Right cardiac atrium (tissue), 5 donors: ENCODE measurements around the gene PFKFB2. TPM values are rescaled to one million over a fixed set of nuclear protein-coding genes. Genes with fewer than 3 reads are reported as not detected.

Source experiments
- ATAC-seq, 2 donors: fragments of 200-7000 bp; cut with Tn5 transposase; one replicate each; pipeline versions ENCODE4 v1.8.0 to v1.9.1; 2020; ENCODE audit warnings: moderate library complexity in 2 of 2, mild to moderate bottlenecking in 1 of 2
- DNase-seq, 3 donors: peaks; one replicate each; pipeline ENCODE4 v3.0.0-alpha.2; 2020
- H3K27ac ChIP-seq: one replicate; pipeline ENCODE4 v1.5.1; 2013; ENCODE audit warnings: mild to moderate bottlenecking, low read length, control low read depth, moderate library complexity
- H3K27me3 ChIP-seq: one replicate; pipeline ENCODE4 v1.6.1; 2013; ENCODE audit not compliant: control insufficient read depth, insufficient read depth
- H3K4me1 ChIP-seq: one replicate; pipeline ENCODE4 v1.6.1; 2013; ENCODE audit warnings: low read length; ENCODE audit not compliant: control insufficient read depth, insufficient read depth
- H3K4me3 ChIP-seq: one replicate; pipeline ENCODE4 v1.5.1; 2013; ENCODE audit warnings: low read length, control low read depth
- H3K9me3 ChIP-seq: one replicate; pipeline ENCODE4 v1.6.1; 2013; ENCODE audit warnings: low read length; ENCODE audit not compliant: control insufficient read depth
- WGBS: extraction: QIAGEN DNeasy Blood & Tissue Kit; methylation state at CpG from one replicate; pipeline ENCODE4 v1.1.7; 2013; 5-methylcytosine and 5-hydroxymethylcytosine counted together
- intact Hi-C, 4 donors: fragments of 100-400 bp; cut with DNase I; formaldehyde crosslinking; loops; one replicate each; pipeline versions ENCODE4 v1.11.0 to v1.14.0; 2022 to 2023
- polyA plus RNA-seq: library from polyadenylated mRNA; stranded (reverse); fragments of 200-250 nt; gene quantifications from one replicate; pipeline ENCODE4 v1.2.3, GENCODE V29; 2013
- total RNA-seq, 4 donors: library from RNA; stranded (reverse); fragmentation: NEBNext Ultra II Directional; extraction: Animal tissue kit (Norgen Biotek cat#: 25700); gene quantifications; one replicate each; pipeline ENCODE4 v1.2.1, GENCODE V29; 2021
- donor health status: healthy with polysubstance abuse.
- donor health status: DM: no; HTN: yes; CAD: no.
- donor health status: DM: no; HTN: no; CAD: no.
- donor health status: DM: no; HTN: yes; CAD: no; lungs with severe emphysema.
- donor health status: DM: yes; HTN: yes; CAD: no.

Gene PFKFB2
- total and polyA plus RNA-seq, 5 donors = 9.4 to 29.7 (median 21.2) TPM

GRCh38 chr1:207101720-207102119, 48.6 kb downstream of the PFKFB2 start:
- no peaks in the 10 kb centered on the region for H3K9me3 ChIP-seq
- H3K4me1 ChIP-seq = no peaks in the 10 kb centered on the region
- H3K4me3 ChIP-seq = no peak overlapping the region
- no peak for DNase-seq
- no peaks in the 10 kb centered on the region for H3K27me3 ChIP-seq
- intact Hi-C loops = no loop called here
- 91% methylated on average over 1 of the region's 1 CpG for WGBS
- no peak for ATAC-seq
- no peak overlapping the region for H3K27ac ChIP-seq

GRCh38 chr1:207102146-207102545, 49.1 kb downstream of the PFKFB2 start:
- H3K9me3 ChIP-seq = no peaks in the 10 kb centered on the region
- WGBS = 62% methylated on average over 5 of the region's 5 CpGs
- no peak for ATAC-seq
- H3K27me3 ChIP-seq = no peaks in the 10 kb centered on the region
- no peak for DNase-seq
- no peak overlapping the region for H3K27ac ChIP-seq
- no peaks in the 10 kb centered on the region for H3K4me1 ChIP-seq
- intact Hi-C loops = no loop called here
- no peak overlapping the region for H3K4me3 ChIP-seq

- intact Hi-C loops = no loop called here
- DNase-seq (no peak), ATAC-seq (no peak)
- no peaks in the 10 kb centered on the region for H3K27me3 ChIP-seq
- no peak overlapping the region for H3K4me3 ChIP-seq
- no peaks in the 10 kb centered on the region for H3K9me3 ChIP-seq
- 87% methylated on average over 1 of the region's 1 CpG for WGBS
- H3K27ac ChIP-seq = no peak overlapping the region
- H3K4me1 ChIP-seq = no peaks in the 10 kb centered on the region
These were observed 49.6 kb downstream of the PFKFB2 start for GRCh38 chr1:207102659-207103058.

GRCh38 chr1:207103892-207104373, 50.9 kb downstream of the PFKFB2 start, which contains the start of gene C4BPA:
Gene C4BPA (plus strand): TSS chr1:207104233. CDS start chr1:207113026, 8,793 bp downstream.
- H3K9me3 ChIP-seq = no peaks in the 10 kb centered on the region
- 85% methylated on average over 7 of the region's 7 CpGs for WGBS
- H3K27me3 ChIP-seq = no peaks in the 10 kb centered on the region
- H3K27ac ChIP-seq = no peak within 1 kb of the TSS
- DNase-seq (no peak), ATAC-seq (no peak)
- H3K4me3 ChIP-seq = no peak within 1 kb of the TSS
- intact Hi-C loops = no loop called here
- H3K4me1 ChIP-seq = no peaks in the 10 kb centered on the region

- Histone ChIP-seq H3K4me3 (no peak overlapping the region), H3K27ac (no peak overlapping the region), H3K9me3 (no peaks in the 10 kb centered on the region), H3K4me1 (no peaks in the 10 kb centered on the region), H3K27me3 (no peaks in the 10 kb centered on the region)
- ATAC-seq (no peak), DNase-seq (no peak)
- WGBS = 79% methylated on average over 3 of the region's 3 CpGs
- intact Hi-C loops = no loop called here
These were observed 55.9 kb downstream of the PFKFB2 start for GRCh38 chr1:207109004-207109403.

- no peaks in the 10 kb centered on the region for H3K9me3 ChIP-seq
- DNase-seq = no peak
- 64% methylated on average over 2 of the region's 2 CpGs for WGBS
- no peak for ATAC-seq
- intact Hi-C loops = no loop called here
- no peak overlapping the region for H3K27ac ChIP-seq
- H3K27me3 ChIP-seq = no peaks in the 10 kb centered on the region
- no peaks in the 10 kb centered on the region for H3K4me1 ChIP-seq
- H3K4me3 ChIP-seq = no peak overlapping the region
These were observed 59.7 kb downstream of the PFKFB2 start for GRCh38 chr1:207112616-207113296.

GRCh38 chr1:207115269-207115668, 62.2 kb downstream of the PFKFB2 start:
- intact Hi-C loops = no loop called here
- DNase-seq (no peak), ATAC-seq (no peak)
- no peaks in the 10 kb centered on the region for H3K4me1 ChIP-seq
- no peak overlapping the region for H3K4me3 ChIP-seq
- 52% methylated on average over 5 of the region's 5 CpGs for WGBS
- H3K27me3 ChIP-seq = no peaks in the 10 kb centered on the region
- no peak overlapping the region for H3K27ac ChIP-seq
- H3K9me3 ChIP-seq = no peaks in the 10 kb centered on the region

GRCh38 chr1:207124389-207124788, 71.3 kb downstream of the PFKFB2 start:
- ATAC-seq (no peak), DNase-seq (no peak)
- Histone ChIP-seq H3K27ac (no peak overlapping the region), H3K27me3 (no peaks in the 10 kb centered on the region), H3K9me3 (peaks cover 6% of the 10 kb centered on the region), H3K4me3 (no peak overlapping the region), H3K4me1 (no peaks in the 10 kb centered on the region)
- 89% methylated on average over 3 of the region's 3 CpGs for WGBS
- intact Hi-C loops = no loop called here

GRCh38 chr1:207128336-207128921, 75.4 kb downstream of the PFKFB2 start:
- H3K4me1 ChIP-seq = no peaks in the 10 kb centered on the region
- H3K27me3 ChIP-seq = no peaks in the 10 kb centered on the region
- peaks cover 6% of the 10 kb centered on the region for H3K9me3 ChIP-seq
- H3K27ac ChIP-seq = no peak overlapping the region
- intact Hi-C loops = no loop called here
- ATAC-seq (no peak), DNase-seq (no peak)
- no peak overlapping the region for H3K4me3 ChIP-seq

GRCh38 chr1:207129053-207129452, 76.0 kb downstream of the PFKFB2 start:
- Histone ChIP-seq H3K4me3 (no peak overlapping the region), H3K27ac (no peak overlapping the region), H3K9me3 (peaks cover 6% of the 10 kb centered on the region), H3K27me3 (no peaks in the 10 kb centered on the region), H3K4me1 (no peaks in the 10 kb centered on the region)
- intact Hi-C loops = no loop called here
- no peak for DNase-seq
- no peak for ATAC-seq
